Breast epithelium (tissue), 4 donors: ENCODE results near the gene TREML4. TPM values are rescaled to one million over a fixed set of nuclear protein-coding genes. Genes with fewer than 3 reads are reported as not detected.
A peak's percentile ranks its signal among the peaks of the same experiment; 100 is the strongest.

ENCODE experiments used
- DNase-seq, 2 donors: peaks; one replicate each; pipeline ENCODE4 v3.0.0-alpha.2; 2019; ENCODE audit warnings: low spot score in 2 of 2
- H3K27ac ChIP-seq, 2 donors: fragments of 200-600 bp; sonication (generic) in 1 of 2; one replicate each; pipeline ENCODE4 v1.5.1; 2016 to 2019; ENCODE audit warnings: mild to moderate bottlenecking in 1 of 2
- H3K27me3 ChIP-seq, 2 donors: fragments of 200-600 bp; sonication (generic) in 1 of 2; one replicate each; pipeline versions ENCODE4 v1.5.1 to v1.6.0; 2017 to 2019; ENCODE audit warnings: control low read depth in 1 of 2, mild to moderate bottlenecking in 1 of 2
- H3K36me3 ChIP-seq: fragments of 200-600 bp; one replicate; pipeline ENCODE4 v1.5.1; 2019
- H3K4me1 ChIP-seq, 2 donors: fragments of 200-600 bp; sonication (generic); one replicate each; pipeline ENCODE4 v1.5.1; 2016 to 2019; ENCODE audit warnings: control low read depth in 1 of 2
- H3K4me3 ChIP-seq, 3 donors: fragments of 200-600 bp; sonication (generic); 1 replicate in 2 of 3; 2 replicates in 1 of 3; pipeline ENCODE4 v1.5.1; 2016 to 2019; ENCODE audit warnings: mild to moderate bottlenecking in 3 of 3, moderate library complexity in 2 of 3
- H3K9me3 ChIP-seq, 2 donors: fragments of 200-600 bp; sonication (generic) in 1 of 2; one replicate each; pipeline ENCODE4 v1.5.1; 2016 to 2019; ENCODE audit warnings: control low read depth in 1 of 2
- POLR2A ChIP-seq: fragments of 450-650 bp; IDR thresholded peaks from one replicate; pipeline ENCODE4 v1.6.1; 2016; ENCODE audit warnings: antibody characterized with exemption, mild to moderate bottlenecking, moderate library complexity
- POLR2AphosphoS5 ChIP-seq, 3 donors: sonication (generic); formaldehyde crosslinking; IDR thresholded peaks; one replicate each; pipeline ENCODE4 v1.6.1; 2017; ENCODE audit warnings: antibody characterized with exemption in 3 of 3
- intact Hi-C: fragments of 100-400 bp; cut with DNase I; formaldehyde crosslinking; loops from one replicate; pipeline ENCODE4 v1.15.1; 2023; ENCODE audit warnings: low total_unique reads
- total RNA-seq, 3 donors: library from RNA; depleted of rRNA; stranded (reverse); fragments of >200 nt; gene quantifications; one replicate each; pipeline ENCODE4 v1.1.0, GENCODE V29; 2016
- TF ChIP-seq, protein P1 (sequence below), 3 donors: fragments of 450-650 bp; IDR thresholded peaks; one replicate each; pipeline ENCODE4 v1.5.1; 2016 to 2017; ENCODE audit warnings: antibody characterized with exemption in 3 of 3, mild to moderate bottlenecking in 3 of 3, moderate library complexity in 3 of 3

The TREML4 gene
- total RNA-seq, 3 donors from 2014 or later = not detected

DNA sequence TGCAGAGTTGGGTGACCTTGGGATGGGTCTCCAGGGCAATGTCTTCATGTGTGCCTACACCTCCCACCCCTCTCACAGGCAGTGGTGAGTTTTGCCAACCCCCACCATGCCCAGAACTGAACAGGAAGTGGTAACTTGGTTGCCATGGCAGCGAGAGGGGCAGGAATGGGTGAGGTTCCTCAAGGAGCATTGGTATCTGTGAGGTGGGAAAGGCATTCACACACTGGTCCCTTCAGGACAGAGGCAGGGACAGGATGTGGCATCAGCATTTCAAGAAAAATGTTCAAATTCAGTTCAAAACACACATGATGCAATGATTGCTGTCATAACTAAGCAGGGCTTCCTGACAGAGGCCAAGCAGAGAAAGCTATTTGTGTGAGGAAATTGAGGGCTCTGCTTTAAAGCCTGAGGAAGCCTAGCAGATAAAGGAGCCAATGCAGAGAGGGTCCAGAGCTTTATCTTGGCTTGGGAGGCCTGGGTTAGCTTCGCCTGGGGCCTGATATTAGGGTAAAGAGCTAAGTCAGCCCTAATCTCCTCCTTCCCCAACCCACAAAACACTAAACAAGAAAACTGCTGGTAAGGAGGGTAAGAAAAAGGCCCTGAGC is 27.8 kb upstream of the TREML4 start:
- Histone ChIP-seq H3K9me3 (no peaks in the 10 kb centered on the region), H3K27me3 (no peaks in the 10 kb centered on the region), H3K36me3 (no peaks in the 10 kb centered on the region), H3K27ac (peak overlapping the region in 1 of 2 donors; percentile 25), H3K4me3 (no peak overlapping the region), H3K4me1 (no peaks in the 10 kb centered on the region)
- intact Hi-C loops = no loop called here
- no peak for DNase-seq
- TF ChIP-seq POLR2AphosphoS5 (IDR thresholded peaks at IDR 0.05) = no peak
- TF ChIP-seq, protein P1, sequence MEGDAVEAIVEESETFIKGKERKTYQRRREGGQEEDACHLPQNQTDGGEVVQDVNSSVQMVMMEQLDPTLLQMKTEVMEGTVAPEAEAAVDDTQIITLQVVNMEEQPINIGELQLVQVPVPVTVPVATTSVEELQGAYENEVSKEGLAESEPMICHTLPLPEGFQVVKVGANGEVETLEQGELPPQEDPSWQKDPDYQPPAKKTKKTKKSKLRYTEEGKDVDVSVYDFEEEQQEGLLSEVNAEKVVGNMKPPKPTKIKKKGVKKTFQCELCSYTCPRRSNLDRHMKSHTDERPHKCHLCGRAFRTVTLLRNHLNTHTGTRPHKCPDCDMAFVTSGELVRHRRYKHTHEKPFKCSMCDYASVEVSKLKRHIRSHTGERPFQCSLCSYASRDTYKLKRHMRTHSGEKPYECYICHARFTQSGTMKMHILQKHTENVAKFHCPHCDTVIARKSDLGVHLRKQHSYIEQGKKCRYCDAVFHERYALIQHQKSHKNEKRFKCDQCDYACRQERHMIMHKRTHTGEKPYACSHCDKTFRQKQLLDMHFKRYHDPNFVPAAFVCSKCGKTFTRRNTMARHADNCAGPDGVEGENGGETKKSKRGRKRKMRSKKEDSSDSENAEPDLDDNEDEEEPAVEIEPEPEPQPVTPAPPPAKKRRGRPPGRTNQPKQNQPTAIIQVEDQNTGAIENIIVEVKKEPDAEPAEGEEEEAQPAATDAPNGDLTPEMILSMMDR (IDR thresholded peaks at IDR 0.05) = no peak
- TF ChIP-seq POLR2A = no peak

DNA sequence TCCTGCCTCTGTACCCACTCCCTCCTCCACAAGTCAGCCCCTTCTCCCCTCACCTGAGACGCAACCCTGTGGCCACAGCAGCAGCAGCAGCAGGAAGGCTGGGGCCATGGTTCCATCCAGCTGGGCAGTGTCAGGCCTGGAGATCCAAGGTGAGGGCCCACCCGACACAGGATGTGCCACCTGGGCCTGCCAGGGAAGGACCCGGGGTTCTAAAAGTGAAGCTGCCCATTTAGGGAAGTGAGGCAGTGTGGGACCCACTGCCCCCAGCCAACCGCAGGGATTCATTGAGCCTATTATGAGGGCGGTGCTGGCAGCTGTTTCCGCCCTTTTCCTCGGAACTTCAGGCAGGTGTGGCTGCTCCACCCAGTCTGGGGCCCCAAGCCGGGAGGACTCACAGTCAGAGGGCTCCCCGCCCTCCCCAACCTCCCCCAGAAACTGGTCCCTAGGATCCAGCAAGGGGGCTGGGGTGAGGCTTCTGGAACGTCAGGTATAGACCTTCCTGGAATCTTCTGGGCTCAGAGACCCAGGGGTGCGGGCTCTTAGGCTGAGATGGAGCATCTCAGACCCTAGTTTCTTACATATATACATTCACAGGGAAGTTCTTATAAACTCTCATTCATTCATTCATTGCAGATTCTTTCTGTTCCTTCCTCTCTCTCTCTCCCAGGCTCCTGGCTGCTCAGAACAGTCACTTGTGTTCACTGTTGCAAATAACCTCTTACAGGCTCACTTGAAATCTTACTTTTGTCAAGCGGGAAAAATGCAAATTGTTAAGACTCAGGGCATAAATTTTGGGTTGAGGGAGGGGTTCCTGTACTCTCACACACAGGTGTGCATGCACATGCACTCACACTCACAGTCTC is 27.0 kb upstream of the TREML4 start, which contains the start of gene TREML2:
TREML2 (minus strand) TSS at position 249 of the 863 bp plus-strand sequence; CDS start at position 108, 141 bp downstream.
- H3K27ac ChIP-seq = peak within 1 kb of the TSS in 1 of 2 donors; percentile 25
- intact Hi-C loops = no loop called here
- no peaks in the 10 kb centered on the region for H3K9me3 ChIP-seq
- H3K4me1 ChIP-seq = no peaks in the 10 kb centered on the region
- no peak within 1 kb of the TSS for H3K4me3 ChIP-seq
- TF ChIP-seq POLR2A (no peak), POLR2AphosphoS5 (IDR thresholded peaks at IDR 0.05) (no peak)
- TF ChIP-seq, protein P1 (IDR thresholded peaks at IDR 0.05) = no peak
- no peaks in the 10 kb centered on the region for H3K36me3 ChIP-seq
- no peaks in the 10 kb centered on the region for H3K27me3 ChIP-seq
- DNase-seq = no peak

DNA sequence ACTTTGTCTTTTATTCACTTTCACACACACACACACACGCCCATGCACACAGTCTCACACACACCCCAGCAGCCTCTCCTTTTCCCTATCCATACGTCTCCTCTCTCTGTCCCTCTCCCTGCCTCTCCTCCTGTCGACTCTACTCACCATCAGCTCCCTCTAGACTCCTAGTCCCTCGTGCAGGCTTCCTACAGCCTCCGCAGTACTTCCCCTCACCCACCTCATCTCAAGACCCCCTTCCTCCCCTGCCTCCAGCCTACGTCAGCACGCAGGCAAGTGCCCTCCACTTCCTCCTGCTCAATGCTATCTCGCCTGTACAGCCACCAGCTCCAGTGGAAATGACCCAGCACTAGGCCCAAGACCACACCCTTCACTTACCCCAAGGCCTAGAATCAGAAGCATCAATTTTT is 26.4 kb upstream of the TREML4 start:
- no peak overlapping the region for H3K27ac ChIP-seq
- TF ChIP-seq, protein P1 (IDR thresholded peaks at IDR 0.05) = no peak
- TF ChIP-seq POLR2AphosphoS5 (IDR thresholded peaks at IDR 0.05) (no peak), POLR2A (no peak)
- no peaks in the 10 kb centered on the region for H3K4me1 ChIP-seq
- intact Hi-C loops = no loop called here
- no peak for DNase-seq
- H3K4me3 ChIP-seq = no peak overlapping the region
- H3K27me3 ChIP-seq = no peaks in the 10 kb centered on the region
- H3K9me3 ChIP-seq = no peaks in the 10 kb centered on the region
- H3K36me3 ChIP-seq = no peaks in the 10 kb centered on the region

DNA sequence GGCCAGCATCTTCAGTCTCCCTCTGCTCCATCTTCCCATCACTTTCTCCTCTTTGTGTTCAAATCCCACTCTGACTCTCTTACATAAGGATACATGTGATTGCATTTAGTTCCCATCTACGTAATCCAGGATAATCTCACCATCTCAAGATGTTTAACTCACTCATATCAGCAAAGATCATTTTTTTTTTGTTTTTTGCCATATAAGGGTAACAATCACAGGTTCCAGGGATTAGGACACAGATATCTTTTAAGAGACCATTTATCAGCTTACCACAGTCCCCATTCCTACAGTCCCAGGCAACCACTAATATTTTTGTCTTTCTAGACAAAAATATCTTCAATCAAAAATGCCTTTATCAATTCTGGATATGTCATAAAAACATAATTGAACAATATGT is 24.0 kb upstream of the TREML4 start:
- Histone ChIP-seq H3K9me3 (no peaks in the 10 kb centered on the region), H3K36me3 (no peaks in the 10 kb centered on the region), H3K4me3 (no peak overlapping the region), H3K27me3 (no peaks in the 10 kb centered on the region), H3K27ac (no peak overlapping the region), H3K4me1 (no peaks in the 10 kb centered on the region)
- no peak for DNase-seq
- TF ChIP-seq POLR2AphosphoS5 (IDR thresholded peaks at IDR 0.05) = no peak
- TF ChIP-seq, protein P1 (IDR thresholded peaks at IDR 0.05) = no peak
- no peak for TF ChIP-seq POLR2A
- intact Hi-C loops = no loop called here

DNA sequence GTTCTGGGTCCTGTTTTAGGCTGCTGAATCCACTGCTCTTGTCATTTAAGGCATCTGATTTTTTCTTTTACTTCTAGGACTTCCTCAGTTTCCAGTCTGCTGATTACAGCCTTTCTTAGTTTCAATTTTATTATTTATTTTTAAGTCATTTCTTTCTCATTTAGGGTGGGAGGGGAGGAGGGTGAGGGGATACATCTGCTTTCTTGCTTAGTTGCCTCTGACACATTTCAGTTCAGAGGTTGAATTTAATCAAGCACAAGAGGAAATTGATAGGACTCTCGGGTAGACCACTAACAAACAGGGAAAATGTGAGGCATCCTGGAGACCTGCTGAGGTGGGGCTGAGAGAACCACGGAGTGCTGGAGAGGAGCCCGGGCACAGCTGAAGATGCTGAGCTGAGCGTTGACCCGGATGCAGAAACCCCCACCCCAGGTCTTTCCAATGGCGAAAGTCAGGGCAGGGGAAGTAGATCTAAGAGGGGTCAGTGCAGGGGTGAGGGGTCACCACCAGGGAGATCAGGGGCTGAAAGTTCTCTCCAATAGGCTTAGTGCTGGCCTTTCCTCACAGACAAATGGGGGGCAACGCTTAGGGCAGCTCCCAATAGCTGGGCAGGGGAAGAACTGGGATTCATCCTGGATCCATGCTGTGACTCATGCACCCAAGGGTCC is 19.6 kb upstream of the TREML4 start:
- no peaks in the 10 kb centered on the region for H3K9me3 ChIP-seq
- no peaks in the 10 kb centered on the region for H3K27me3 ChIP-seq
- no peak overlapping the region for H3K4me3 ChIP-seq
- no peak overlapping the region for H3K27ac ChIP-seq
- no peak for DNase-seq
- no peaks in the 10 kb centered on the region for H3K4me1 ChIP-seq
- TF ChIP-seq POLR2A = no peak
- TF ChIP-seq, protein P1 (IDR thresholded peaks at IDR 0.05) = no peak
- TF ChIP-seq POLR2AphosphoS5 (IDR thresholded peaks at IDR 0.05) = no peak
- no peaks in the 10 kb centered on the region for H3K36me3 ChIP-seq
- intact Hi-C loops = no loop called here
